Mucosa of stomach (tissue), 1 donor: Measurements from ENCODE around the gene SRD5A3.

Source experiments
- H3K27me3 ChIP-seq: one replicate; pipeline ENCODE4 v1.7.0; 2013; ENCODE audit warnings: mild to moderate bottlenecking, low read length; ENCODE audit not compliant: control insufficient read depth, insufficient read depth
- H3K36me3 ChIP-seq: one replicate; pipeline ENCODE4 v1.7.0; 2013; ENCODE audit warnings: low read length; ENCODE audit not compliant: control insufficient read depth, insufficient read depth
- H3K4me1 ChIP-seq: one replicate; pipeline ENCODE4 v1.7.0; 2013; ENCODE audit warnings: mild to moderate bottlenecking, low read length; ENCODE audit not compliant: control insufficient read depth, insufficient read depth
- H3K4me3 ChIP-seq: one replicate; pipeline ENCODE4 v1.7.0; 2013; ENCODE audit warnings: low read length
- H3K9ac ChIP-seq: one replicate; pipeline ENCODE4 v1.7.0; 2013; ENCODE audit warnings: mild to moderate bottlenecking, low read length, moderate library complexity
- H3K9me3 ChIP-seq: one replicate; pipeline ENCODE4 v1.7.0; 2013; ENCODE audit warnings: mild to moderate bottlenecking, low read length, moderate library complexity; ENCODE audit not compliant: control insufficient read depth
- donor health status: Pancreatic carcinoma.

The SRD5A3 gene

GRCh38 chr4:55345980-55346850 lies at the start of gene SRD5A3:
TSS of gene SRD5A3 (plus strand) at chr4:55346242. CDS start at chr4:55346337, 95 bp downstream.
- H3K27me3 ChIP-seq = no peaks in the 10 kb centered on the region
- H3K4me3 ChIP-seq = peak within 1 kb of the TSS; percentile 40
- no peaks in the 10 kb centered on the region for H3K36me3 ChIP-seq
- H3K9ac ChIP-seq = peak within 1 kb of the TSS; percentile 88
- H3K9me3 ChIP-seq = no peaks in the 10 kb centered on the region
- peaks cover 26% of the 10 kb centered on the region for H3K4me1 ChIP-seq

- Histone ChIP-seq H3K4me1 (peaks cover 11% of the 10 kb centered on the region), H3K9ac (no peak overlapping the region), H3K36me3 (no peaks in the 10 kb centered on the region), H3K27me3 (no peaks in the 10 kb centered on the region), H3K9me3 (no peaks in the 10 kb centered on the region), H3K4me3 (no peak overlapping the region)
Observed at GRCh38 chr4:55297346-55297745, 48.7 kb upstream of the SRD5A3 start.

GRCh38 chr4:55303760-55304165 lies 42.3 kb upstream of the SRD5A3 start:
- H3K9ac ChIP-seq = no peak overlapping the region
- H3K9me3 ChIP-seq = no peaks in the 10 kb centered on the region
- no peaks in the 10 kb centered on the region for H3K27me3 ChIP-seq
- H3K4me3 ChIP-seq = no peak overlapping the region
- no peaks in the 10 kb centered on the region for H3K36me3 ChIP-seq
- peaks cover 14% of the 10 kb centered on the region for H3K4me1 ChIP-seq

- Histone ChIP-seq H3K9ac (no peak overlapping the region), H3K36me3 (no peaks in the 10 kb centered on the region), H3K4me3 (no peak overlapping the region), H3K9me3 (no peaks in the 10 kb centered on the region), H3K27me3 (no peaks in the 10 kb centered on the region), H3K4me1 (peaks cover 14% of the 10 kb centered on the region)
Observed at GRCh38 chr4:55304303-55304702, 41.7 kb upstream of the SRD5A3 start.

GRCh38 chr4:55308071-55308470 lies 38.0 kb upstream of the SRD5A3 start:
- no peak overlapping the region for H3K9ac ChIP-seq
- H3K9me3 ChIP-seq = no peaks in the 10 kb centered on the region
- no peaks in the 10 kb centered on the region for H3K36me3 ChIP-seq
- H3K4me3 ChIP-seq = no peak overlapping the region
- peaks cover 14% of the 10 kb centered on the region for H3K4me1 ChIP-seq
- no peaks in the 10 kb centered on the region for H3K27me3 ChIP-seq

- peaks cover 5% of the 10 kb centered on the region for H3K4me1 ChIP-seq
- no peaks in the 10 kb centered on the region for H3K9me3 ChIP-seq
- H3K4me3 ChIP-seq = no peak overlapping the region
- H3K27me3 ChIP-seq = no peaks in the 10 kb centered on the region
- no peaks in the 10 kb centered on the region for H3K36me3 ChIP-seq
- no peak overlapping the region for H3K9ac ChIP-seq
Observed at GRCh38 chr4:55311792-55312488, 34.1 kb upstream of the SRD5A3 start.

- no peaks in the 10 kb centered on the region for H3K27me3 ChIP-seq
- H3K9ac ChIP-seq = no peak overlapping the region
- H3K36me3 ChIP-seq = no peaks in the 10 kb centered on the region
- H3K4me3 ChIP-seq = no peak overlapping the region
- peaks cover 5% of the 10 kb centered on the region for H3K4me1 ChIP-seq
- H3K9me3 ChIP-seq = no peaks in the 10 kb centered on the region
Observed at GRCh38 chr4:55312489-55313101, 33.4 kb upstream of the SRD5A3 start.

GRCh38 chr4:55314141-55314820 lies 31.8 kb upstream of the SRD5A3 start:
- H3K9ac ChIP-seq = no peak overlapping the region
- peaks cover 15% of the 10 kb centered on the region for H3K4me1 ChIP-seq
- H3K9me3 ChIP-seq = no peaks in the 10 kb centered on the region
- H3K4me3 ChIP-seq = no peak overlapping the region
- no peaks in the 10 kb centered on the region for H3K27me3 ChIP-seq
- H3K36me3 ChIP-seq = no peaks in the 10 kb centered on the region

- H3K9me3 ChIP-seq = no peaks in the 10 kb centered on the region
- peaks cover 17% of the 10 kb centered on the region for H3K4me1 ChIP-seq
- H3K4me3 ChIP-seq = no peak overlapping the region
- H3K27me3 ChIP-seq = no peaks in the 10 kb centered on the region
- H3K36me3 ChIP-seq = no peaks in the 10 kb centered on the region
- H3K9ac ChIP-seq = peak overlapping the region; percentile 11
Observed at GRCh38 chr4:55318175-55319129, 27.6 kb upstream of the SRD5A3 start.

- no peak overlapping the region for H3K9ac ChIP-seq
- H3K27me3 ChIP-seq = no peaks in the 10 kb centered on the region
- H3K4me1 ChIP-seq = peaks cover 26% of the 10 kb centered on the region
- no peaks in the 10 kb centered on the region for H3K36me3 ChIP-seq
- no peaks in the 10 kb centered on the region for H3K9me3 ChIP-seq
- no peak overlapping the region for H3K4me3 ChIP-seq
Observed at GRCh38 chr4:55321707-55322264, 24.3 kb upstream of the SRD5A3 start.

GRCh38 chr4:55323375-55323774 lies 22.7 kb upstream of the SRD5A3 start:
- no peaks in the 10 kb centered on the region for H3K9me3 ChIP-seq
- H3K4me3 ChIP-seq = no peak overlapping the region
- no peaks in the 10 kb centered on the region for H3K36me3 ChIP-seq
- H3K4me1 ChIP-seq = peaks cover 31% of the 10 kb centered on the region
- H3K9ac ChIP-seq = no peak overlapping the region
- H3K27me3 ChIP-seq = no peaks in the 10 kb centered on the region
